Stimulated activated CD8-positive, alpha-beta memory T cell treated with anti-CD3 and anti-CD28 coated beads, Interleukin-12 subunit alpha, Interleukin-12 subunit beta, amount 100 ng/mL, for 1 hour (primary cell): ENCODE measurements around the gene PLCG2.
"Not testable (repeated sequence)": the region's sequence is repeated elsewhere in the genome, so short reads cannot be mapped to it uniquely, and the experiment has no call there.

ENCODE experiments used
- DNase-seq: peaks from one replicate; pipeline ENCODE4 v3.0.0-alpha.2; 2020; ENCODE audit warnings: low read depth

Gene PLCG2

DNA sequence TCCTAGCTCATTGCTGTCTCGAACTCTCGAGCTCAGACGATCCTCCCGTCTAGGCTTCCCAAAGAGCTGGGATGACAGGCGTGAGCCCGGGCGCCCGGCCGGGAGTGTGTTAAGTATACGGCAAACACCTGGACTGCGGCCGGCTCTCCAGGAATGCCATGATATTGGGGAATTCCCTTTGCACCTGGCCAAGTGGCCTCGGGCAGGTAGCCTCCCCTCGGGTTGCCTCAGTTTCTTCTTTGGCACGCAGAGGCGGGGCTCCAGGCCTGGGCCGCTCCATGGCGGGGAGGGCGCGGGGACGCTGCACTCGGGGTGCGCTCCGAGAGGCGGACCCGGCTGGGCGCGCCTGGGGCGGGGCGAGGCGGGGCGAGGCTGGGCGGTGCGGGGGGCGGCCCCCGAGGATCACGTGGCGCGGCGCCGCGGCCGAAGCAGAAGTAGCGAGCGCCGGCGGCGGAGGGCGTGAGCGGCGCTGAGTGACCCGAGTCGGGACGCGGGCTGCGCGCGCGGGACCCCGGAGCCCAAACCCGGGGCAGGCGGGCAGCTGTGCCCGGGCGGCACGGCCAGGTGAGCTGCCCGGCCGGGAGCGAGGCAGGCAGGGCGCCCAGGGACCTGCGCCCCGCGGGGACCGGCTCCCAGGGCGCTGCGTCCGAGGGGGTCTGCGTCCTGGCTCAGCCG, at the start of gene PLCG2:
PLCG2 (plus strand) TSS at position 431 of the 675 bp plus-strand sequence. CDS start 6,699 bp downstream, outside the sequence.
- peak; percentile 41 for DNase-seq

DNA sequence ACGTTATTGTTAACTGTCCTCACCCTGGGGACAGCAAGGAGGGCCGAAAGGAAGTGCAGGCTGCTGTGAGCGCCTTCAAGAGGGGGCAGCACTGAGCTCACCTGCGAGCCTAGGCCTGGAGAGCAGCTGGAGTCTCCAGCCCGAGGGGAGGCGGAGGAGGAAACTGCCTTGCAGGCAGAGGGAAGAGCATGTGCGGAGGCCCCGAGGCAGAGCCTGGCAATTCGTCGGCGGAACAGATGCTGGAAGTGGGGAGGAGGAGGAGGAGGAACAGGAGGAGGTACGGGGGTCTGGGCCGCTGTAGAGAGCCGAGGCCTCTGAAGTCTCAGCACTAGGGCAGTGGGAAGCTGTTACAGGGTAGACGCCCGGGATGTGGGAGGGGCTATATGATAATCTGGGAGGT, 49.6 kb upstream of the PLCG2 start:
- no peak for DNase-seq

DNA sequence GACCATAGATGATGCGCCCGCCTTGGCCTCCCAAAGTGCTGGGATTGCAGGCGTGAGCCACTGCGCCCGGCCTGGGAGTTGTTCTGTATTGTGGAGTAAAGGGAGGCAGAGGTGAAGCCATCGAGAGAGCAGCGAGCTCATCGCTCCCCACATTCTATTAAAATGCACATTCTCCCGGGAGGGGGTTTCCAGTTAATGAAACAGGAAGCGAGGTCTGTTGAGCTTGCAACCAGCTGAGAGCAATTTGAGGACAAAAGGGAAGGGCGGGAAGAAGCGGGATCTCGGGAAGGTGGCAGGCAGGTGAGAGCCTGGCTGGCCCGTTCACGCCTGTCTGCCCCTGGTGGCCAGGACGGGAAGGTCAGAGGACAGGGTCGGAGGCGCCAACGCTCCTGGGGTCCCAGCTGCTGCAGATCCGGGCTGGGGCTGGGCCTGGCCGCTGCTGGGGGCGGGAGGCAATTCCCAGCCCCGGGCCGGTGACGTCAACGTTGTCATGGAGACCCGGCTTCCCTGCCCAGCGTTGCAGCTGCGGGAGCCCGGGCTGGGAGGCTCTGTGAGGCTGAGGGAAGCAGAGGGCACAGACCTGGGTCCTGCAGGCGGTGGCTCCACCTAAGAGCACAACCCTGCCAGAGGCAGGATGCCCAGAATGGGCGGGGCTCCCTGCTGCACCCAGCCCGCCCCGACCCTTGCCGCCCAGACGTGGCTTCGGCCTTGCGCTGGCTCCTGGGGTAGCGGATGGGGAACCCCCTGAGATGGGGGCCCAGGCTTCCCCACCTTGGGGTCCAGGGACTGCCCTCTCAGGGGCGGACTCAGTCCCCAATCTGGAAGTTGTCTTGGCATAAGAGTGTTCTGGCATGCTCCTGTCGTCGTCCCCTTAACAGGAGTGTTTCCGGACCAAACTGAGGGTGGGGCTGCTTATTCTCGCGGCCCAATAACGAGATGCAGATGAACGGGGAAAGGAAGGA, 48.7 kb upstream of the PLCG2 start:
- peak; percentile 19 for DNase-seq

DNA sequence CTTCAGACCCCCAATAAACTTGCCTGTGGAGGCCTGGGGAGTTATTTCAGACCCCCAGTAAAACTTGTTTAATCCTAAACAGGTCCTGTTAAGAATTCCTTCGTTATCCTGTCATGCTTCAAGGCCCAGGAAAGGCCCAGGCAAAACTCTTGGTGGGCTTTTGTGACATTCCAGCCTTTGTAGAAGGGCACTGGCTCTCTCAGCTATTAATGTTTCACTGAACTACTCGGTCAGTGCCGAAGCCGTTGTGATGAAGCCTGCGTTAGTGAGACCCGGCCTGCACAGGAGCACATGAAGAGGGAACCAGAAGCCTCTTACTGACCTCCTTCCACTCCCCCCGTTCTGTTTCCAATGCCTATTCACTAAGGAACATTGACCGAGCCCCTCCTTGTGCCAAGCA, 47.4 kb upstream of the PLCG2 start:
- DNase-seq: no peak

DNA sequence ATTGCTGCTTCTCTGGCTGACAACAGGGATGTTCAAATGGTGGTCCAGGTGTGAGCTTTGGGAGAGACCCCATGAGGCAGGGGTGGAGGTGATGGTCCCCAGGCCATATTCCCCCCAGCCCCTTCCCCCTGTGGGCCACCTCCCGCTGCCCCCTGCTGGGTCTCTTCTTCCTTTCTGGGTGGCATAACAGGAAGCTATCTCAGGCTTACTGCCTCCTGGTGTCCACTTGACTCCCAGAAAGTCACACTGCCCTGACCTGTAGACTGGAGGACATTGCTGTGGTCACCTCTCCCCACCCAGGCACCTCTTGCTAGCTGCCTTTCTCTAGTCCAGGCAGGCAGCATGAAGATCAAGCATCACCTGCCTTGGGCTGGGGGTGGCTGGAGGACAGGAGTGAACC, 46.4 kb upstream of the PLCG2 start:
- no peak for DNase-seq

DNA sequence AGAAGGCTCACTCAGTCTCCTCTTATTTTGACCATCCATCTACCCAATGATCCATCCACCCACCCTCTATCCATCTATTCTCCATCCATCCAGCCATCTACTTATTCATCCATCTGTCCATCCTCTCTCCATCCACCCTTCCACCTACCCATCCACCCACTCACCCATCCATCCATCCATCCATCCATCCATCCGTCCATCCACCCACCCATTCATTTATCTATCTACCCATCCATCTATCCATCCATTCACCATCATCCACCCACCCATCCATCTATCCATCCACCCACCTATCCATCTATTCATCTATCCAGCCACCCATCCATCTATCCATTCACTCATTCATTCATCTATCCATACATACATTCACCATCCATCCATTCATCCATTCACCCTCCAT, 45.8 kb upstream of the PLCG2 start:
- no peak for DNase-seq

DNA sequence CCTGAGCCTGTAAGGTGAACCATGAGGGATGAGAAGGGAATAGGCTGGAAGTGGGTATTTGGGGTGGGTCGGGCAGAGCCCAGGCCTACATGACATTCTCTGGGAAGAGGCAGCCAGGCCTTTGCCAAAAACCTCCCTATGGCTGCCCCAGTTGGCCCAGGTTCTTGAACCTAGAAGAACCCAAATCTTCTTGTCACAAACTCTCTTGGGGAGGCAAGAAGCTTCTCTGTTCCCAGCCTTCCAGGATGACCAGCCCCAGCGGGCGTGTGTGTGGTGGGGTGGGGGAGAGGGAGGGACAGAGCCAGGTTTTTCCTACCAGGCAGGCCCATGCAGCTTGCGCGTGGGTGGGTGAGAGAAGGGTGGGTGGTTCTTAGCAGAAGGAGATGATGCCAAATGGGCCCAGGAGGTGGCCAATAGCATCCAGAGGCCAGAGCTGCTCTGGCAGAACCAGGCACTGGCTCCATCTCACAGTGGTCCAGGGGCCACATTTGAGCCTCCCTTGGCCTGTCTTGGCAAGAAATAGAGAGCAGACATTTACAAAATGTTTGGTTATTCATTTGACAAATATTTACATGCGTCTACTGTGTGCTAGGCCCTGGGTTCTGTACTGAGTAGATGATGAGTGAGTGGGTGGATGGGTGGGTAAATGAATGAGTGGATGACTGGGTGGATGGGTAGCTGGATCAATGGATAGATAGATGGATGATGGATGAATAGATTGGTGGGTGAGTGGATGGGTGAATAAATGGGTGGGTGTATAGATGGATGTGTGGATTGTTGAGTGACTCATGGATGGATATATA, 44.3 kb upstream of the PLCG2 start:
- no peak for DNase-seq

DNA sequence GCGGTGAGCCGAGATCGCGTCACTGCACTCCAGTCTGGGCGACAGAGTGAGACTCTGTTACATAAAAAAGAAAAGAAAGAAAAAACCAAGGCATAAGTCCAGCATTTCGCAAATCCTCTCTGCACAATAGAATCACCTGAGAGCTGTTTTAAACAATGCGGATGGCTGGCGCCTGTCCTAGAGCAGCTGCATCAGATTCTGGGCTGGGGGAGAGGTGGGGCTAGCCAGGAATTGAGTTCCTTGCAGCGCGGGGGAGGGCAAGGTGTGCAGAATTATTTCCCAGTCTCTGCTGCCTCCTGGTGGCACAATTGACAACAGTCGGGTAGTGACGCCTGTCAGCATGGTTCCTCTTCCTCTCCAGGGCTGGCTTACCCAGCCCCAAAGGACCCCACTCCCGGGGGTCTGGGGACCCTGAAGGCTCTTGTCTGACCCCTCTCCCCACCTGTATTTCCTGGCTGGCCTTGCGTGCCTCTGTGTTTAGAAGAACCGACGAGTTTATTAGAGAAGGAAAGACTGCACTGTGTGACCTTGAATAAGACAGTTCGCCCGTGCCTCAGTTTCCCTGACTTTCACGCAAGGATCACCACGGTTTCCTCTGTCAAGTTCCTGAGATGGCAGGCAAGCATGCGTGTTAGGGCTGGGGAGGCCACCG, 41.1 kb upstream of the PLCG2 start:
- DNase-seq: peak; percentile 83

DNA sequence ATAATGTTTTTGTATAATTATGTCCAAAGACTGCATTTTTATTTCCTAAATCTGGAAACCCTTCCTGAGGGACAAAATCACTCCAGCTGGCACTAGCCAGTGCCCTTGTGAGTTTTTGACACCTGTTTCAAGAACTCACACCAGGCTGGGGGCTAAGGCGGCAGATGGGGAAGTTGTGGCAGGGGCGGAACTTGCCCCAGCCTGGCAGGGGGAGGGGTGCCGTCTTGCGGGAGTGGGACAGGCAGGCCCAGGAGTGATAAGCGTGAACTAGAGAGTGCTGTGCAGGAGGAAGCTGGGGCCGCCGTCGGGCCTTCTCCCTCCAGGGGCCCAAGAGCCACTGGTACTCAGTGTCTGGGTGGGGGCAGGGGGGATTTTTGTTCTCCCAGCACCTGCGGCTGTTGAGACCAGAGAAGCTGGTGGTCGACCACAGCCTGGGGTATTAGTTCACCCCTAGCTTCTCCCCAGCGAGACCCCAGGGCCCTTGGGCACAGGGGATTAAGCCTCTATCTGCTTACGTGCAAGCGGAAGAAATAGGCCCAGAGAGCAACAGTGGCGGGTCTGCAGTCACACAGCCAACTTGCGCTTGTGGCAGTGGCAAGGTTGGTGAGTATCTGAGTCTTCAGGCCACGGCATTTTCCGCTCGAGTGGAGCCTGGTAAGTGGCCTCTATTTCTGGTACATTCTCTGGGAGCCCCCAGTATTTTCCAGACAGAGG, 40.2 kb upstream of the PLCG2 start:
- DNase-seq: no peak

DNA sequence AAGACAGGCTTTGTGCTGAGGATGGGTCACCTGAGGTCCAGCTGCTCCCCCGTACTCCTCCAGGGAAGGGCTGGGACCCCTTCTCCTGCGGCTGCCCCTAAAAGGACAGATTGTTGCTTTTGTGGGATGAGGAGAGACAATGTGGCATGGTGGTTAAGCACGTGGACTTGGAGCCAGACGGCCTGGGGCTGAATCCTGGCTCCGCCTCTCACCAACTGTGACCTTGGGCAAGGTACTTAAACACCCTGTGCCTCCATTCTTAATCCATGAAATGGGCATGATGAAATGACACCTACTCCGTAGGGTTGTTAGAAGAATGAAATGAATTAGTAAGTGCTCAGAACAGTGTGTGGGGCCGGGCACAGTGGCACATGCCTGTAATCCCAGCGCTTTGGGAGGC, 39.6 kb upstream of the PLCG2 start:
- no peak for DNase-seq

DNA sequence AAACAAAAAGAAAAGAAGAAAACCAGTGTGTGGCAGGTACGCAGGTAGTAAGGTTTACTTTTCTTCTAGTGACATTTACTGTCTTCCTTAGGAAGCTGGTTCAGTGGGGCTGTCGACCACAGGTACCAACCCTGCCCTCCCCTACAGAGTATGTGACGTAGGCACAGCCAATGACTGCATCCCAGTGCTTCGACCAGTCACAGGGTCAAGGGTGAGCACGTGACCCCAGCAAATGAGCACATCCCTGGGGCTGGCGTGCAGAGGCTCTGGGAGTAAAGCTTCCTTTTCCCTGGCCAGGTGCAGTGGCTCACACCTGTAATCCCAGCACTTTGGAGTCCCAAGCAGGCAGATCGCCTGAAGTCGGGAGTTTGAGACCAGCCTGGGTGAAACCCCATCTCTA, 38.9 kb upstream of the PLCG2 start:
- DNase-seq: no peak

DNA sequence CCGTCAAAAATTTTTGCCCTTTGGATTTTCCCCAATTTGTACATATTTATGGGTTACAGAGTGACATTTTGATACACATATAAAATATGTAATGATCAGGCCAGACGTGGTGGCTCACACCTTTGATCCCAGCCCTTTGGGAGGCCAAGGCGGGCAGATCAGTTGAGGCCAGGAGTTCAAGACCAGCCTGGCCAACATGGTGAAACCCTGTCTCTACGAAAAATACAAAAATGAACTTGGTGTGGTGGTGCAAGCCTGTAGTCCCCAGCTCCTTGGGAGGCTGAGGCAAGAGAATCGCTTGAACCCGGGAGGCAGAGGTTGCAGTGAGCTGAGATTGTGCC, 37.7 kb upstream of the PLCG2 start:
- DNase-seq: not testable (repeated sequence)

DNA sequence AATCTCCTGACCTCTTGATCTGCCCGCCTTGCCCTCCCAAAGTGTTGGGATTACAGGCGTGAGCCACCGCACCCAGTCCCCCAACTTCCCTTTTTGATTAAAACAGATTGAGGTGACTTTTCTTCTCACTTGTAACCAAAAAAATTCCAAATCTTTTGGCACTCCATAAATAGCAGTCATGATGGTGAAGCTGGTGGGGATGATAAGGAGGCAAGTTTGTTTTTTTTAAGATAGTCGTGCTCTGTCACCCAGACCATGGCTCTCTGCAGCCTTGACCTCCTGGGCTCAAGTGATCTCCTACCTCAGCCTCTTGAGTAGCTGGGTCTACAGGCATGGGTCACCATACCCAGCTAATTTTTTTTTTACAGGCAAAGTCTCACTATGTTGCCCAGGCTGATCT, 34.7 kb upstream of the PLCG2 start:
- no peak for DNase-seq

DNA sequence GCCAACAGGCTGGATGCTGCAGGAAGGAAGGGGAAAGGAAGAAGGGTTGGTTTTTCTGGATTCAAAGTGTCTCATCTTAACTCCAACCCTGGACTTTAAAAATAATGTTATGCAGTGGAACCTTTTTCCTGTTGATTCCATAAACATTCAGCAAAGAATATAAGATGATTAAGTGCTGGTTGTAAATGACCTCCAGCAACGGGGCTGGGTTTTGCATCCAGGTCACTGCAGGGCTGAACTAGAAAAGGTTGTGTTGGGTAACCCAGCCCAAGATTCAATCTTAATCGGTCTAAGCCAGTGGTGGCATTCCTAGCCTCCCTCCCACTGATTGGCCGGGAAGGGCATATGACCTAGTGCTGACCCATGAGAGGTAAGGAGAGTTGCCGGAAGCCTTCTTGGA, 34.2 kb upstream of the PLCG2 start:
- DNase-seq: no peak

DNA sequence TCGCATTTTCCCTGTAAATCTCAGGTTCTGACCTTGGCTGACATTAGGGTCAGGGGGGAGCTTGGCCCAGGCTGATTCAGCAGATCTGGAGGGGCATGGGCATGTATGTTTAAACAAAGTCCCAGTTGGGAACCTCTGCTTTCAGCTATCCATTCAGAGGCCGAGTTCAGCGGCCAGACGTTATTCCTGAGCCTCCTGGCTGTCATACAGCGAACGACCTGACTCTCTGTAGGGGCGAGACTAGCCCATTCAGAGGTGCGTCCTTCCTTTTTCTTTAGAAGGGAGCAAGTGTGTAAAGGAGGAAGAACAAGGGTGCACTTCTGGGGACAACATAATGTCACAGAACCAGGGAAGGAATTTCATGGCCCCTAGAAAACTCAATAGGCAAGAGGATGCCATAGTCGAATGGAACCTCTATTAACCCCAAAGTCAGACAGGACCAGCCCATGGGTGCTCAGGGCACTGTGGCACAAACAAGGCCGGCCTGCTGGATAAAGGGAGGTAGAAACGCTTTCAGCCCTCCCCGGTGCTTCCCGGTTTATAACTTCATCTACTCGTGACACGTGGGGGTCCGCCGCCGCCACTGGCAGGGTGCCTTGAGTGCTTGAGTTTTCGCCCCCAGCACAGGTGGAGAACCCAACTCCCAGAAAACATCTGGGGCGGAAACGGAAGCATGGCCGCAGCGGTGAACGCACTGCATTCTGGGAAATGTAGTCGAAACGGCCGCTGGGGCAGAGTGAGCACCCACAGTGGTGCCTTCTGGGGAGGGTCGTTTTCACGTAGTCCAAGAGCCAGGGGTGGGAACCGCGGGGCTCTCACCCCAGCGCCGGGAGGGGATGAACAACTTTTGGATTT, 33.2 kb upstream of the PLCG2 start:
- peak; percentile 57 for DNase-seq

DNA sequence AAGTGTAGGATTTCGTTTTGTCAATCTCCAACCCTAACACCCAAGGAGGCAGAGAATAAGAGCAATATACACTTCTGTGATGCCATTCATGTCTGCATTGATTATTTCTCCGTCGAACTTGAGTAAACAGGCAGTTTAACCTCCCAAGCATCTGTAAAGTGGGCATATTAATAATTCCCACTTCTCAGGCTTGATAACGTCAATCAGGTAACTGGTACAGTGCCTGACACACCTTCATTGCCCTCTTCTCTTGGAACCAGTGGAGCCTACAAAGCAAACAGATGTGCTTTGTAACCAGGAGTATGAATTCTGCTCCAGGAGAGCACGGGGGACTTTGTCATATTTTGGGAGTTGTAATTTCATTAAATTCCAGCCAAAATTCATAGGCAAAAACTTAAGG, 32.5 kb upstream of the PLCG2 start:
- DNase-seq: no peak

DNA sequence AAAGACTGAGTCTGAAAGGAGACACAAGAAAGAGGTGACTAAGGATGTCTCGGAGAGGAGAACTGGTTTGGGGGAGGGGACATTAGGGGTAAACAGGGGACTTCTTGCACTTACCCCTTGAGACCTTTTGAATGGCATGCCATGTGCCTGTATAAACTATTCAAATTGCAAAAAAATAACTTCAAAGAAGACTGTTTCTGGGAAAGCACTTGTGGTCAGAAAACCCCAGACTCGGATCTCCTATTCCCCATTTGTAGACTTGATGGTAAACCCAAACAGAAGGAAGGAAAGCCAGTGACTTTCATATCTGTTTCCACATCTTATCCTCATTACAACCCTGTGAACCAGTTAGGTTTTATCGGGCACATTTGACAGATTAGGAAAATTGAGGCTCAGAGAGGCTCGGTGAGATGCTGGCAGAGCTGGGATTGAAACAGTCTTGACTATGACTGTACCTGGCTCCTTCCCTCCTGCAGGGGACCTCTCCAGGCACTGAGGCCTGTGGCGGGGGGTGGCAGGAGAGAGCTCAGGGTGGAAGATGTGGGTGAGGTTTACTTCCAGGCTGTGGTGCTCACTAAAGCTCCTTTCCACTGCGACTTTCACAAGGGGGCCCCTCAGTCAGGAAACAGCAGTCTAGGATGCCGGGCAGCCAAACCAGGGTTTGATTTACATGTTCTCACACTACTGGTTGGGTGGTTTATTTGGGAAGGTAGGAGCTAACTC, 30.5 kb upstream of the PLCG2 start:
- DNase-seq: no peak

DNA sequence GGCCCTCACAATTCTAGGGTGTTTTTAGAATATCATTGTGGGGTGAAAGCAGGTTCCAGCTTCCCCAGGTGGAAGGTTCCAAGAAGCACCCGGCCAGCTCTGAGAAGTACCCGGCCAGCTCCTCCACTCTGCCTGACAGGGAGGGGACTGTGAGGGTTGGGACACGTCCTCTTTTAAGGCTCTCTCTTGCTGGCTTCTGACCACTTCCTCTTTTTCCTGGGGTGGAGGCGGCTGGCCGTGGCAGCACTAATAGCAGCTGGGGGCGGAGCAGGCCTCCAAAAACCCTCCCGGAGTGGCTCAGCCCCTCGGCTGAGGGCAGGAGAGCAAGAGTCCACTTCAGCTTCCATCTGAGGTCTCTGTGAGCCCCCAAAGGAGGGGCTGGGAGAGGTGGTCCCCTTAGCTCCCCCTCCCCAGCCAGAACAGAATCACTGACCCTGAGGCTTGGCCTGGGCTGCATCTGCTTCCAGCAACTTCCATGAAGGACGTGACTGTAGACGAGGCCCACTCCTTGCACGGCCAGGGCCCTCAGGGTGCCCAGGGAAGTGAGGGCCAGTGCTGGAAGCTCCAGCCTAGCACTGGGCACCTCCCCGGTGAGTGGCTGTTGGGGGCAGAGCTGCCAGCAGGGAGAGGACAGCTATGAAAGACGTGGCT, 26.7 kb upstream of the PLCG2 start:
- no peak for DNase-seq

DNA sequence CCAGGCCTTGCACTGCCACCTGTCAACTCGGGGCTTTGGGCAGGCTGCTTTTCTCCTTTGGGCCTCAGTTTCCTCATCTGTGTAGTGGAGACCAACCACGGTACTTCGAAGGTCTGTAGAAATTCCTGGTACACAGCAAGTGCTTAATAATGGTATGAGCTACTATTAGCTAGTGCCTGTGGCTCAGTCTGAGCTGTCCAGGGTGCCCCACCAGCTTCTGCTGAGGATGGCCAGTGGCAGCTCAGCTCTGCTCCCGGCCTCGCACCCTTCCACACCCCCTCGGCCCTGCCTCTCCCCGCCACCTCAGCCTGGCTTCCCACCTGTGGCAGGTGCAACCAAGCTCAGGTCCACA, 26.2 kb upstream of the PLCG2 start:
- no peak for DNase-seq
